Glutamatergic neuron (in vitro differentiated cells): Measurements from ENCODE around the gene ZHX3. TPM values are rescaled to one million over a fixed set of nuclear protein-coding genes. Genes with fewer than 3 reads are reported as not detected.

ENCODE experiments used
- DNase-seq: peaks from one replicate; pipeline ENCODE4 v3.0.0; 2022
- H3K27ac Mint-ChIP-seq: one replicate; pipeline ENCODE4 v1.8.0; 2020; ENCODE audit warnings: mild to moderate bottlenecking, mixed read lengths, inconsistent platforms; ENCODE audit not compliant: unreplicated experiment
- H3K27me3 Mint-ChIP-seq: one replicate; pipeline ENCODE4 v1.8.0; 2020; ENCODE audit warnings: mild to moderate bottlenecking, moderate library complexity, mixed read lengths, inconsistent platforms; ENCODE audit not compliant: unreplicated experiment
- H3K36me3 Mint-ChIP-seq: one replicate; pipeline ENCODE4 v1.8.0; 2020; ENCODE audit warnings: mild to moderate bottlenecking, mixed read lengths, inconsistent platforms; ENCODE audit not compliant: unreplicated experiment
- H3K4me1 Mint-ChIP-seq: one replicate; pipeline ENCODE4 v1.8.0; 2020; ENCODE audit warnings: mild to moderate bottlenecking, low read depth, mixed read lengths, inconsistent platforms; ENCODE audit not compliant: unreplicated experiment
- H3K4me3 Mint-ChIP-seq: one replicate; pipeline ENCODE4 v1.8.0; 2020; ENCODE audit warnings: mild to moderate bottlenecking, mixed read lengths, inconsistent platforms; ENCODE audit not compliant: unreplicated experiment
- H3K9me3 Mint-ChIP-seq: one replicate; pipeline ENCODE4 v1.8.0; 2020; ENCODE audit warnings: mild to moderate bottlenecking, moderate library complexity, mixed read lengths, inconsistent platforms; ENCODE audit not compliant: unreplicated experiment
- total RNA-seq: library from RNA; stranded (reverse); fragmentation: NEBNext Ultra II Directional; extraction: Animal tissue kit (Norgen Biotek cat#: 25700); gene quantifications from one replicate; pipeline ENCODE4 v1.2.1, GENCODE V29; 2021; ENCODE audit not compliant: unreplicated experiment
- TF ChIP-seq, protein P1 (sequence below): fragments of 200-600 bp; sonication (generic); IDR thresholded peaks from one replicate; pipeline ENCODE4 v1.5.0; 2021; ENCODE audit not compliant: partially characterized antibody, unreplicated experiment

Gene ZHX3
- total RNA-seq, 1 donor from 2014 or later = 40.5 TPM

DNA sequence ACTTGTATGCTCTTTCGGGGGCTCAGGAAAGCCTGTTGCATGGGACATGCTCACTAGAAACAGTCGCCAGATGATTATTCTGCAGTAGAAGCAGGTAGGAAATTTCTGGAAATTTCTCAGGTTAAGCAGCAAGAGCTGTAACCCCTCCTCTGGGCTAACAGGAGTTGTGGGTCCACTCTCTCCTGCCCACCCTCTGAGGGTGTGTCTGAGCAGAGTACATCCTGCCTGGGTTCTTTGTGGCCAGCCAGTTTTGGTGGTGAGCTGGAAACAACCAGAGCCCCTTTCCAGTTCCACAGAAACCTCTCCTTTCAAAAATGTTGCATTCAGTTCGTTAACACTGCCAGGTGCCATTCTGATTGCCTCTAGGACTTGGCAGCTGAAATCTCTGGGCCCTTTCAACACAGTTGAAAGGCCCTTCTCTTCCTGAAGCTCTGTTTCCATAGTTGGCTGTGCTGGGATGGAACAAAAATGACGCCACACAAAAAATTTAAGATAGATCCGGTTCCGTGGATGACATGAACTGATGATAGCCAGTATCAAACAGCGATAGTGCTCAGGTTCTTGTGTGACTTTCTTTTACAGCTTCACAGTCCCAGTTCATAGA, 141.7 kb downstream of the ZHX3 start:
- TF ChIP-seq, protein P1, sequence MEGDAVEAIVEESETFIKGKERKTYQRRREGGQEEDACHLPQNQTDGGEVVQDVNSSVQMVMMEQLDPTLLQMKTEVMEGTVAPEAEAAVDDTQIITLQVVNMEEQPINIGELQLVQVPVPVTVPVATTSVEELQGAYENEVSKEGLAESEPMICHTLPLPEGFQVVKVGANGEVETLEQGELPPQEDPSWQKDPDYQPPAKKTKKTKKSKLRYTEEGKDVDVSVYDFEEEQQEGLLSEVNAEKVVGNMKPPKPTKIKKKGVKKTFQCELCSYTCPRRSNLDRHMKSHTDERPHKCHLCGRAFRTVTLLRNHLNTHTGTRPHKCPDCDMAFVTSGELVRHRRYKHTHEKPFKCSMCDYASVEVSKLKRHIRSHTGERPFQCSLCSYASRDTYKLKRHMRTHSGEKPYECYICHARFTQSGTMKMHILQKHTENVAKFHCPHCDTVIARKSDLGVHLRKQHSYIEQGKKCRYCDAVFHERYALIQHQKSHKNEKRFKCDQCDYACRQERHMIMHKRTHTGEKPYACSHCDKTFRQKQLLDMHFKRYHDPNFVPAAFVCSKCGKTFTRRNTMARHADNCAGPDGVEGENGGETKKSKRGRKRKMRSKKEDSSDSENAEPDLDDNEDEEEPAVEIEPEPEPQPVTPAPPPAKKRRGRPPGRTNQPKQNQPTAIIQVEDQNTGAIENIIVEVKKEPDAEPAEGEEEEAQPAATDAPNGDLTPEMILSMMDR = no peak
- DNase-seq = no peak
- peak overlapping the region; percentile 20 for H3K27ac Mint-ChIP-seq
- peaks cover 11% of the 10 kb centered on the region for H3K27me3 Mint-ChIP-seq
- no peak overlapping the region for H3K4me3 Mint-ChIP-seq
- peaks cover 4% of the 10 kb centered on the region for H3K36me3 Mint-ChIP-seq
- peaks cover 19% of the 10 kb centered on the region for H3K9me3 Mint-ChIP-seq
- peaks cover 7% of the 10 kb centered on the region for H3K4me1 Mint-ChIP-seq

DNA sequence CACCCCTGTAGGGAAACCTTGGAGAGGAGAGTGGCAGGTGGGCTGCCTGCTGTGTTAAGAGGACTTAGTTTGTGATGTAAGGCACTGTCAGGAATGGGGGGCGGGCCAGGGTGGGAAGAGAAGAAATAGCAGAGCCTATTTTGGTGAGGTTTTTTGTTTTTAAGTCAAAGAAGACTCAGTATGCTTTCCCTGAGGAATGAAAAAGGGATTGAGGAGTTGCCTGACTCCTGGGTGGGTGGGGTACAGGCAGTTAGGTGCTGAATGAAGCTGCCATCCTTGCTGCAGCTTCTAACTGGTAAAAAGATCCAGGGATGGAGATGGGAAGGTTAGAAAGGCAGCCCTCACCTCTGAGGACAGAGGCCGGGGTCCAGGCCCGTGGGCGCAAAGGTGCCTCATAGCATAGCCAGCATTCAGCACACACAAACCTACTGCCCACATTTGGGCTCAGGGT, 142.3 kb downstream of the ZHX3 start:
- Mint-ChIP-seq H3K27me3 (peaks cover 16% of the 10 kb centered on the region), H3K4me3 (no peak overlapping the region), H3K27ac (no peak overlapping the region), H3K36me3 (peaks cover 4% of the 10 kb centered on the region), H3K9me3 (peaks cover 22% of the 10 kb centered on the region), H3K4me1 (peaks cover 9% of the 10 kb centered on the region)
- TF ChIP-seq, protein P1 = no peak
- no peak for DNase-seq

DNA sequence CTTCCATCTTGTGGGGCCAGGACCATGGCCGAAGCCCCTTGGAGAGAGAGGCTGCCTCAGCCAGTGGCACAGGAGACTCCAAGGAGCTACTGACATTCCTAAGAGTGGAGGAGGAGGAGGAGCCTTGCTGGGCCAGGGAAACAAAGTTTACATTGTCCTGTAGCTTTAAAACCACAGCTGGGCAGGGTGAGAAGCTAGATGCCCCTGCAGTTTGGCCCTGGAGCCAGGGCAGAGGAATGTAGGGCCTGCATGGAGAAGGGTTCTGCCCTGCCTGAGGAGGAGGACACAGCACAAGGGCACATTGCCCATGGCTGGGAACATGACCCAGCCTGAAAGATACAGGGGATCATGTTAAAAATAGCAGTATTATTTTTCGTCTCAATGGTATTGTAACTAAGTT, 142.7 kb downstream of the ZHX3 start:
- Mint-ChIP-seq H3K4me3 (no peak overlapping the region), H3K4me1 (peaks cover 9% of the 10 kb centered on the region), H3K27ac (no peak overlapping the region), H3K27me3 (peaks cover 17% of the 10 kb centered on the region), H3K36me3 (peaks cover 4% of the 10 kb centered on the region), H3K9me3 (peaks cover 22% of the 10 kb centered on the region)
- TF ChIP-seq, protein P1 = no peak
- DNase-seq = no peak

DNA sequence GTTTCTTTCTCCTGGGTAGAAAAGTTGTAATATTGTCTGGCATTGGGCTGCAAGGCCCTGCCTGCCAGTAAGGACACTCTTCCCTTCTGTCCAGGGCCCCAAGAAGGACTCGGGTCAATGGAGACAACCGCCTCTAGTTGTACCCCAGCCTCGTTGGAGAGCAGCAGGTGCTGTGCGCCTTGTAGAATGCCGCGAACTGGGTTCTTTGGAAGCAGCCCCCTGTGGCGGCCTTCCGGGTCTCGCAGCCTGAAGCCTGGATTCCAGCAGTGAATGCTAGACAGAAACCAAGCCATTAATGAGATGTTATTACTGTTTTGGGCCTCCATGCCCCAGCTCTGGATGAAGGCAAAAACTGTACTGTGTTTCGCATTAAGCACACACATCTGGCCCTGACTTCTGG, 143.2 kb downstream of the ZHX3 start:
- Mint-ChIP-seq H3K36me3 (peaks cover 4% of the 10 kb centered on the region), H3K9me3 (peaks cover 22% of the 10 kb centered on the region), H3K27ac (no peak overlapping the region), H3K4me1 (peaks cover 11% of the 10 kb centered on the region), H3K27me3 (peaks cover 21% of the 10 kb centered on the region), H3K4me3 (no peak overlapping the region)
- no peak for DNase-seq
- TF ChIP-seq, protein P1 = no peak

DNA sequence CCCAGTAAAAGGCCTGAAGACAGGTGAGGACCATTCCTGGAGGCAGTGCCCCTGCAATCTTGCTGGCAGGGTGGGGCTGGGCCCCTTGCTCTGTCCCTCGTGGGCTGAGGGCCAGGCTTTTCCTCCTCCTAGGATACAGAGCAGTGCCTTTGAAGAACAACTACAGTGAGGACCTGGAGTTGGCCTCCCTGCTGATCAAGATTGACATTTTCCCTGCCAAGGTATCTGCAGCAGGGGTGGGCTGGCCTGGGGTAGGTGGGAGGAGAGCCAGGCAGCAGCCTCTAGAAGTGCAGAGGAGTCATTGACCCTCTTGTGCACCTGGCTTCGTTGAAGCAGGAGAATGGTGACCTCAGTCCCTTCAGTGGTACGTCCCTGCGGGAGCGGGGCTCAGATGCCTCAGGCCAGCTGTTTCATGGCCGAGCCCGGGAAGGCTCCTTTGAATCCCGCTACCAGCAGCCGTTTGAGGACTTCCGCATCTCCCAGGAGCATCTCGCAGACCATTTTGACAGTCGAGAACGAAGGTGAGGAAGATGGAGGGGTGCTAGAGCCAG, 143.7 kb downstream of the ZHX3 start:
- Mint-ChIP-seq H3K27ac (peak overlapping the region; percentile 91), H3K27me3 (peaks cover 22% of the 10 kb centered on the region), H3K4me3 (no peak overlapping the region), H3K9me3 (peaks cover 22% of the 10 kb centered on the region), H3K36me3 (peaks cover 4% of the 10 kb centered on the region), H3K4me1 (peaks cover 11% of the 10 kb centered on the region)
- TF ChIP-seq, protein P1 = no peak
- DNase-seq = no peak
